Fibroblast of the aortic adventitia (primary cell): ENCODE measurements around the gene TACC2. TPM values are rescaled to one million over a fixed set of nuclear protein-coding genes. Genes with fewer than 3 reads are reported as not detected.

Experiments used
- DNase-seq: peaks from one replicate; pipeline ENCODE4 v3.0.0-alpha.2; 2010; ENCODE audit warnings: low read depth
- H3K4me3 ChIP-seq: 2 replicates; pipeline ENCODE4 v1.5.1; 2011; ENCODE audit warnings: low read depth, mild to moderate bottlenecking, control low read depth, low read length, moderate library complexity
- CTCF ChIP-seq: IDR thresholded peaks from 2 replicates; pipeline ENCODE4 v1.5.1; 2011; ENCODE audit warnings: mild to moderate bottlenecking, low read length, control low read depth, inconsistent platforms; ENCODE audit not compliant: insufficient read depth
- total RNA-seq: library from RNA; depleted of rRNA; stranded (reverse); fragments of >200 nt; gene quantifications from 2 replicates; pipeline ENCODE4 v1.2.3, GENCODE V29; 2012; ENCODE audit warnings: low replicate concordance

TACC2 gene
- total RNA-seq, 1 donor = 9.2 TPM

GRCh38 chr10:122083478-122084025 is 94.6 kb downstream of the TACC2 start:
- no peak for DNase-seq
- no peak for TF ChIP-seq CTCF

GRCh38 chr10:122084286-122085041 is 95.5 kb downstream of the TACC2 start:
- TF ChIP-seq CTCF = no peak
- no peak for DNase-seq
- H3K4me3 ChIP-seq = no peak overlapping the region

More at GRCh38 chr10:122083478-122084025, 94.6 kb downstream of the TACC2 start:
- H3K4me3 ChIP-seq = no peak overlapping the region

GRCh38 chr10:122085423-122085911 is 96.5 kb downstream of the TACC2 start:
- H3K4me3 ChIP-seq = no peak overlapping the region
- no peak for TF ChIP-seq CTCF
- DNase-seq = no peak

- no peak for DNase-seq
- no peak overlapping the region for H3K4me3 ChIP-seq
- TF ChIP-seq CTCF = no peak
These were observed 97.7 kb downstream of the TACC2 start for GRCh38 chr10:122086416-122087240.

GRCh38 chr10:122087436-122087835 is 98.5 kb downstream of the TACC2 start:
- no peak for DNase-seq
- H3K4me3 ChIP-seq = no peak overlapping the region
- no peak for TF ChIP-seq CTCF

- H3K4me3 ChIP-seq = no peak overlapping the region
- TF ChIP-seq CTCF = no peak
- DNase-seq = no peak
These were observed 100.5 kb downstream of the TACC2 start for GRCh38 chr10:122089311-122090017.
